GM23248 (cell line): Measurements from ENCODE around the gene AGXT.

ENCODE experiments used
- EZH2 ChIP-seq: fragments of 200-600 bp; sonication (generic); IDR thresholded peaks from 2 replicates; pipeline ENCODE4 v1.6.1; 2018; ENCODE audit warnings: antibody characterized with exemption, mild to moderate bottlenecking; ENCODE audit not compliant: insufficient read depth, poor library complexity, severe bottlenecking
- EZH2phosphoT487 ChIP-seq: fragments of 200-600 bp; sonication (generic); IDR thresholded peaks from 2 replicates; pipeline ENCODE4 v1.6.1; 2018; ENCODE audit warnings: antibody characterized with exemption, moderate library complexity, mild to moderate bottlenecking, low read depth; ENCODE audit not compliant: insufficient read depth

DNA sequence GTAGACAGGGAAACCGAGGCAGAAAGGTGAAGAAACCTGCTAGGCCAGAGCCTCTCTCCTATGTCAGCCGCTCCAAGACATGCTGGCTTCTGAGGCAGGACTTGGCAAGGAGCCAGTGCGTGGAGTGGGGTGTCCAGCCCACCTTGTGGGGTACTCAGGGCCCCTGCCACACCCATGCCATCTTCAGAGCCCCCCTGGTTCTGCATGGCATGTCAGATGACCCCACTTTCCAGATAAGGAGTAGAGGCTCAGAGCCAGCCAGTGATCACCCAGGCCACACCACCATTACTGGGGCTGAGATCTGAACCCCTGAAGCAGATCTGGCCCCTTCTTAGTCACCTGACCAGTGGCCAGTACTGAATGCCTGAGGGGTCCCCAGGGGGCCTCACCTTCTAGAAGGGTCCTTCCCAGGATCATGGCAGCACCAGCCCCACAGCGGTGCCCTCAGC is 52.2 kb downstream of the AGXT start:
- no peak for TF ChIP-seq EZH2phosphoT487
- TF ChIP-seq EZH2, result no peak
